Loucy (cell line): Measurements from ENCODE around the gene CCM2L.
"Not testable (repeated sequence)": the region's sequence is repeated elsewhere in the genome, so short reads cannot be mapped to it uniquely, and the experiment has no call there.

Experiments
- H2AFZ ChIP-seq: fragments of 200-600 bp; sonication (generic); 2 replicates; pipeline ENCODE4 v1.6.0; 2016; ENCODE audit warnings: antibody characterized with exemption, mild to moderate bottlenecking, low read length, moderate library complexity
- H3F3A ChIP-seq: fragments of 200-600 bp; 2 replicates; pipeline ENCODE4 v1.6.0; 2016; ENCODE audit warnings: antibody characterized with exemption, low read depth, mild to moderate bottlenecking
- H3K27me3 ChIP-seq: fragments of 200-600 bp; sonication (generic); 2 replicates; pipeline ENCODE4 v1.6.1; 2014; ENCODE audit warnings: low read length, mild to moderate bottlenecking; ENCODE audit not compliant: insufficient read depth, poor library complexity, severe bottlenecking
- H3K36me3 ChIP-seq: fragments of 200-600 bp; sonication (generic); 2 replicates; pipeline ENCODE4 v1.6.1; 2016; ENCODE audit warnings: low read length; ENCODE audit not compliant: insufficient read depth
- H3K4me1 ChIP-seq: fragments of 200-600 bp; sonication (generic); 2 replicates; pipeline ENCODE4 v1.5.1; 2014; ENCODE audit warnings: low read length, mild to moderate bottlenecking; ENCODE audit not compliant: insufficient read depth, poor library complexity, severe bottlenecking
- H3K4me2 ChIP-seq: fragments of 200-600 bp; sonication (generic); 2 replicates; pipeline ENCODE4 v1.6.0; 2014; ENCODE audit warnings: antibody characterized with exemption, low read length, low read depth, mild to moderate bottlenecking; ENCODE audit not compliant: poor library complexity, severe bottlenecking
- H3K4me3 ChIP-seq: fragments of 200-600 bp; sonication (generic); 2 replicates; pipeline ENCODE4 v1.5.1; 2014; ENCODE audit warnings: low read length, mild to moderate bottlenecking, mixed read lengths; ENCODE audit not compliant: poor library complexity, severe bottlenecking
- H3K79me2 ChIP-seq: fragments of 200-600 bp; sonication (generic); 2 replicates; pipeline ENCODE4 v1.6.1; 2014; ENCODE audit warnings: low read length; ENCODE audit not compliant: insufficient read depth
- H3K9ac ChIP-seq: fragments of 200-600 bp; sonication (generic); 2 replicates; pipeline ENCODE4 v1.6.0; 2014; ENCODE audit warnings: mild to moderate bottlenecking, low read depth, low read length, moderate library complexity; ENCODE audit not compliant: poor library complexity, severe bottlenecking
- H3K9me2 ChIP-seq: fragments of 200-600 bp; sonication (generic); replicated peaks from 2 replicates; pipeline ENCODE4 v1.6.1; 2016; ENCODE audit warnings: low read depth, low read length, mixed read lengths
- H3K9me3 ChIP-seq: fragments of 200-600 bp; sonication (generic); 2 replicates; pipeline ENCODE4 v1.6.1; 2014; ENCODE audit warnings: mild to moderate bottlenecking, antibody characterized with exemption, low read length, low read depth; ENCODE audit not compliant: insufficient read depth
- H4K20me1 ChIP-seq: fragments of 200-600 bp; sonication (generic); 2 replicates; pipeline ENCODE4 v1.6.0; 2014; ENCODE audit warnings: antibody characterized with exemption, low read length, mild to moderate bottlenecking; ENCODE audit not compliant: insufficient read depth, poor library complexity, severe bottlenecking
- EZH2phosphoT487 ChIP-seq: fragments of 200-600 bp; IDR thresholded peaks from 2 replicates; pipeline ENCODE4 v1.6.1; 2018; ENCODE audit warnings: antibody characterized with exemption, mild to moderate bottlenecking, moderate library complexity, borderline replicate concordance
- TF ChIP-seq, protein P1 (sequence below): fragments of 200-600 bp; sonication (generic); conservative IDR thresholded peaks from 2 replicates; pipeline ENCODE4 v1.5.1; 2014; ENCODE audit warnings: mild to moderate bottlenecking, antibody characterized with exemption, low read length

Gene CCM2L

DNA sequence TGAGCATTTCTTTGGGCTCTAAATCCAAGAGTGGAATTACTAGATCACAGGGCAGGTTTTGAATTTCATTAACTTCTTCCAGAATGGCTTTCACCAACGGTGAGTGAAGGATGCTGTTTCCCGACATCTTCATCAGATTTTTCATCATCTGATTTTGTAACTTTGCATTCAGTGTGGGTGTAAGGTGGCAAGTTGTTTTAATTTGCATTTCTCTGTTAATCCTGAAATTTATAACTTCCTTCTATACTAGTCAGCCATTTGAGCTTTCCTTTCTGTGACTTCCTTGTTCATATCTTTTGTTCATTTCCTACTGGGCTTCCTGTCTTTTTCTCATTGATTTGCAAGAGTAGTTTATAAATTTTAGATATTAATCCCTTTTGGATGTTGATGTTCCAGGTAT is 23.1 kb downstream of the CCM2L start:
- peak overlapping the region; percentile 58 for H2AFZ ChIP-seq
- H3K4me2 ChIP-seq = no peak overlapping the region
- no peaks in the 10 kb centered on the region for H3K9me3 ChIP-seq
- H4K20me1 ChIP-seq = no peaks in the 10 kb centered on the region
- no peaks in the 10 kb centered on the region for H3K36me3 ChIP-seq
- H3K4me3 ChIP-seq = no peak overlapping the region
- no peaks in the 10 kb centered on the region for H3K27me3 ChIP-seq
- no peaks in the 10 kb centered on the region for H3F3A ChIP-seq
- no peak for TF ChIP-seq EZH2phosphoT487
- TF ChIP-seq, protein P1, sequence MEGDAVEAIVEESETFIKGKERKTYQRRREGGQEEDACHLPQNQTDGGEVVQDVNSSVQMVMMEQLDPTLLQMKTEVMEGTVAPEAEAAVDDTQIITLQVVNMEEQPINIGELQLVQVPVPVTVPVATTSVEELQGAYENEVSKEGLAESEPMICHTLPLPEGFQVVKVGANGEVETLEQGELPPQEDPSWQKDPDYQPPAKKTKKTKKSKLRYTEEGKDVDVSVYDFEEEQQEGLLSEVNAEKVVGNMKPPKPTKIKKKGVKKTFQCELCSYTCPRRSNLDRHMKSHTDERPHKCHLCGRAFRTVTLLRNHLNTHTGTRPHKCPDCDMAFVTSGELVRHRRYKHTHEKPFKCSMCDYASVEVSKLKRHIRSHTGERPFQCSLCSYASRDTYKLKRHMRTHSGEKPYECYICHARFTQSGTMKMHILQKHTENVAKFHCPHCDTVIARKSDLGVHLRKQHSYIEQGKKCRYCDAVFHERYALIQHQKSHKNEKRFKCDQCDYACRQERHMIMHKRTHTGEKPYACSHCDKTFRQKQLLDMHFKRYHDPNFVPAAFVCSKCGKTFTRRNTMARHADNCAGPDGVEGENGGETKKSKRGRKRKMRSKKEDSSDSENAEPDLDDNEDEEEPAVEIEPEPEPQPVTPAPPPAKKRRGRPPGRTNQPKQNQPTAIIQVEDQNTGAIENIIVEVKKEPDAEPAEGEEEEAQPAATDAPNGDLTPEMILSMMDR = no peak
- H3K79me2 ChIP-seq = no peaks in the 10 kb centered on the region
- H3K9ac ChIP-seq = no peak overlapping the region
- H3K9me2 ChIP-seq = no peaks in the 10 kb centered on the region
- no peaks in the 10 kb centered on the region for H3K4me1 ChIP-seq

DNA sequence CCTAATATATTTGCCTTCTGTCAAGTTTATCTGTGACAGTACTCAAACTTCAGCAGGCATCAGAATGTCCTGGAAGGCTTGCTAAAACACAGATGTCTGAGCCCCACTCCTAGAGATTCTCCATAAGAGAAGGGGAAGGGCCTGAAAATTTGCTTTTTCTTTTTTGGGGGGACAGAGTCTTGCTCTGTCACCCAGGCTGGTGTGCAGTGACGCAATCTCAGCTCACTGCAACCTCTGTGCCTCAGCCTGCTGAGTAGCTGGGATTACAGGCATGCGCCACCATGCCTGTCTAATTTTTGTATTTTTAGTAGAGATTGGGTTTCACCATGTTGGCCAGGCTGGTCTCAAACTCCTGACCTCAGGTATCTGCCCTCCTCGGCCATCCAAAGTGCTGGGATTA is 23.5 kb downstream of the CCM2L start:
- H3K4me2 ChIP-seq, H3K36me3 ChIP-seq, H3F3A ChIP-seq: not testable (repeated sequence)

DNA sequence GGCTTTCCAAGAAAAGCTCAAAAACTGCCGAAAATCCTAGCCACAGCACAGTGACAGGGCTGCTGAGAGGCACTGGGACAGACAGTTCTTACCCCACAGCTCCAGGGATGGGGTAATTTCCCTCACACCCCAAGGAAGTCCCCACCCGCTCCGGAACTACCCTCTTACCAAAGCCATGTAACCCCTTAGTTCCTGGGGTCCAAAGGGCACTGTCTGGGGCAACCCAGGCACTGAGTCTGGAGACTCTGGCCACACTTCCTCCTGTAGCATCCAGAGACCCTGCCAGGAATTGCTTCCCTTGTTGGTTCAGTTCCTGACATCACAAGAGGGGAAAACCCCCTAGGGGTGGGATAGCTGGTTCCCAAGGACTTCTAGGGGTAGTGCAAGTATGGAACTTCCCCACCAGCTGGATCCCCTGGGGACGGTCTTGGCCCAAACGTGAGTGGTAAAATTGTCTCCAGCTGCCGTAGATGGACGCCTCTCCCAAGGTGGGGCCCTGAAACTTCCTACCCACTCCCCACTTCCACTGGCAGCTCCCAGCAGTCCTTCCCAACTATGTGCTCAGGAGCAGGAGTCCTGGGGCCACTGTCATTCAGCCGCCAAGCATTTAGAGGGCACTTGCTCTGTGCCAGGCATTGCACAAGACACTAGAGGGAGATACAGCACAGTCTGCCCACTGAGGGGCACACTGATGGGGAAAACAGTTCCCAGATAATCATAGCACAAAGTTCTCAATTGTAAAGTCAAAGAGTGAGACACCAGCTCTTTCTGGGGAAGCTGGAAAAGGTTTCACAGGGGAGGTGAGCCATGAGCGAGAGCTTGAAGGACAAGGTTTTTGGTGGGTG is 24.6 kb downstream of the CCM2L start:
- no peak overlapping the region for H3K4me3 ChIP-seq
- no peaks in the 10 kb centered on the region for H3K27me3 ChIP-seq
- no peaks in the 10 kb centered on the region for H3K4me1 ChIP-seq
- no peaks in the 10 kb centered on the region for H3K9me2 ChIP-seq
- no peaks in the 10 kb centered on the region for H3F3A ChIP-seq
- H3K36me3 ChIP-seq = no peaks in the 10 kb centered on the region
- H4K20me1 ChIP-seq = no peaks in the 10 kb centered on the region
- no peaks in the 10 kb centered on the region for H3K79me2 ChIP-seq
- no peak overlapping the region for H2AFZ ChIP-seq
- no peaks in the 10 kb centered on the region for H3K9me3 ChIP-seq
- no peak overlapping the region for H3K9ac ChIP-seq
- no peak overlapping the region for H3K4me2 ChIP-seq
- TF ChIP-seq EZH2phosphoT487 = no peak
- TF ChIP-seq, protein P1 = peak; percentile 53

More for the DNA sequence above, 23.5 kb downstream of the CCM2L start:
- not testable (repeated sequence) for H4K20me1 ChIP-seq, H3K4me3 ChIP-seq, H3K4me1 ChIP-seq, H3K9me2 ChIP-seq, H3K9ac ChIP-seq, H3K79me2 ChIP-seq, H3K27me3 ChIP-seq, H3K9me3 ChIP-seq
- peak overlapping the region; percentile 58 for H2AFZ ChIP-seq

DNA sequence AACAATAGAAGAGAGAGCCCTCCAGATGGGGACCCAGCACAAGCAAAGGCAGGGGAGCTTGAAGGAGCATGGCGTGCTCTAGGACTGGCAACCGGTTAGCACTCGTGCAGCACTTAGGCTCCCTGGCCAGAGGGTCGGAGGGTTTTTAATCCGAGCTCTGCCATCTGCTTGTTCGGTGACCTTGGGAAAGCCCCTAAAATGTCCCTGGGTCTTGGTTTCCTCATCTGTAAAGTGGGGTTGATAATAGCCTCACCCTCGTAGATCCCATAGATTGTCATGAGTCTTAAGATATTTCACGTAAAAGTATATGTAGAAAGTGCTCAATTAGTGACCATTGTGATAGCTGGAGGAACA is 25.2 kb downstream of the CCM2L start:
- Histone ChIP-seq H3K4me2 (no peak overlapping the region), H2AFZ (no peak overlapping the region), H3K9ac (no peak overlapping the region), H3K9me3 (no peaks in the 10 kb centered on the region), H3K79me2 (no peaks in the 10 kb centered on the region), H3F3A (no peaks in the 10 kb centered on the region), H3K27me3 (no peaks in the 10 kb centered on the region), H4K20me1 (no peaks in the 10 kb centered on the region), H3K4me1 (no peaks in the 10 kb centered on the region), H3K36me3 (no peaks in the 10 kb centered on the region), H3K4me3 (no peak overlapping the region), H3K9me2 (no peaks in the 10 kb centered on the region)
- TF ChIP-seq EZH2phosphoT487 = no peak
